ENCODE measurements around the gene HELZ.
"Not testable (repeated sequence)": the region's sequence is repeated elsewhere in the genome, so short reads cannot be mapped to it uniquely, and the experiment has no call there.

Gene HELZ

GRCh38 chr17:67043283-67043682 lies 201.7 kb downstream of the HELZ start:
- Histone ChIP-seq H3K36me3 (ENCODE audit: insufficient read depth, low read length) (no peaks in the 10 kb centered on the region; the same call in 1 of the 2 replicates), H3K9ac (ENCODE audit: low read length) (no peak overlapping the region), H3K4me2 (ENCODE audit: low read length) (no peak overlapping the region), H4K20me1 (ENCODE audit: insufficient read depth, low read length) (no peaks in the 10 kb centered on the region), H3K9me2 (ENCODE audit: low read depth, low read length) (no peaks in the 10 kb centered on the region), H3K4me3 (ENCODE audit: low read depth, low read length, poor library complexity, severe bottlenecking) (no peak overlapping the region), H3F3A (ENCODE audit: insufficient read depth, low read length) (no peaks in the 10 kb centered on the region), H2AFZ (ENCODE audit: low read length) (no peak overlapping the region), H3K27me3 (ENCODE audit: insufficient read depth, low read length) (peaks cover 5% of the 10 kb centered on the region), H3K9me3 (ENCODE audit: low read length) (peaks cover 7% of the 10 kb centered on the region; the same call in 1 of the 2 replicates), H3K27ac (ENCODE audit: low read depth, low read length, poor library complexity, severe bottlenecking) (no peak overlapping the region), H3K4me1 (ENCODE audit: insufficient read depth, low read length, severe bottlenecking) (no peaks in the 10 kb centered on the region), H3K79me2 (ENCODE audit: insufficient read depth, low read length) (no peaks in the 10 kb centered on the region)
- TF ChIP-seq, protein P1, sequence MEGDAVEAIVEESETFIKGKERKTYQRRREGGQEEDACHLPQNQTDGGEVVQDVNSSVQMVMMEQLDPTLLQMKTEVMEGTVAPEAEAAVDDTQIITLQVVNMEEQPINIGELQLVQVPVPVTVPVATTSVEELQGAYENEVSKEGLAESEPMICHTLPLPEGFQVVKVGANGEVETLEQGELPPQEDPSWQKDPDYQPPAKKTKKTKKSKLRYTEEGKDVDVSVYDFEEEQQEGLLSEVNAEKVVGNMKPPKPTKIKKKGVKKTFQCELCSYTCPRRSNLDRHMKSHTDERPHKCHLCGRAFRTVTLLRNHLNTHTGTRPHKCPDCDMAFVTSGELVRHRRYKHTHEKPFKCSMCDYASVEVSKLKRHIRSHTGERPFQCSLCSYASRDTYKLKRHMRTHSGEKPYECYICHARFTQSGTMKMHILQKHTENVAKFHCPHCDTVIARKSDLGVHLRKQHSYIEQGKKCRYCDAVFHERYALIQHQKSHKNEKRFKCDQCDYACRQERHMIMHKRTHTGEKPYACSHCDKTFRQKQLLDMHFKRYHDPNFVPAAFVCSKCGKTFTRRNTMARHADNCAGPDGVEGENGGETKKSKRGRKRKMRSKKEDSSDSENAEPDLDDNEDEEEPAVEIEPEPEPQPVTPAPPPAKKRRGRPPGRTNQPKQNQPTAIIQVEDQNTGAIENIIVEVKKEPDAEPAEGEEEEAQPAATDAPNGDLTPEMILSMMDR (IDR thresholded peaks at IDR 0.05; ENCODE audit: low read length) = no peak
- TF ChIP-seq EZH2 (IDR thresholded peaks at IDR 0.05; ENCODE audit: borderline replicate concordance, low read length) = no peak

- H2AFZ ChIP-seq (ENCODE audit: low read length) = no peak overlapping the region
- no peaks in the 10 kb centered on the region for H3K9me3 ChIP-seq (ENCODE audit: low read length)
- no peaks in the 10 kb centered on the region; the same call in 1 of the 2 replicates for H3K36me3 ChIP-seq (ENCODE audit: insufficient read depth, low read length)
- H3F3A ChIP-seq (ENCODE audit: insufficient read depth, low read length) = no peaks in the 10 kb centered on the region
- H3K9me2 ChIP-seq (ENCODE audit: low read depth, low read length) = no peaks in the 10 kb centered on the region
- peaks cover under 1% of the 10 kb centered on the region for H3K27me3 ChIP-seq (ENCODE audit: insufficient read depth, low read length)
- H3K27ac ChIP-seq (ENCODE audit: low read depth, low read length, poor library complexity, severe bottlenecking) = no peak overlapping the region
- TF ChIP-seq, protein P1 (IDR thresholded peaks at IDR 0.05; ENCODE audit: low read length) = no peak
- no peak for TF ChIP-seq EZH2 (IDR thresholded peaks at IDR 0.05; ENCODE audit: borderline replicate concordance, low read length)
- no peak overlapping the region for H3K4me2 ChIP-seq (ENCODE audit: low read length)
- H3K79me2 ChIP-seq (ENCODE audit: insufficient read depth, low read length) = no peaks in the 10 kb centered on the region
- H3K4me1 ChIP-seq (ENCODE audit: insufficient read depth, low read length, severe bottlenecking) = no peaks in the 10 kb centered on the region
- H3K4me3 ChIP-seq (ENCODE audit: low read depth, low read length, poor library complexity, severe bottlenecking) = no peak overlapping the region
- H3K9ac ChIP-seq (ENCODE audit: low read length) = no peak overlapping the region
- H4K20me1 ChIP-seq (ENCODE audit: insufficient read depth, low read length) = no peaks in the 10 kb centered on the region
Measured at GRCh38 chr17:67041941-67042899, 202.8 kb downstream of the HELZ start.

- H3K27me3 ChIP-seq (ENCODE audit: insufficient read depth, low read length) = peaks cover 4% of the 10 kb centered on the region
- H3K4me2 ChIP-seq (ENCODE audit: low read length) = no peak overlapping the region
Measured at GRCh38 chr17:67041531-67041930, 203.5 kb downstream of the HELZ start.

DNA sequence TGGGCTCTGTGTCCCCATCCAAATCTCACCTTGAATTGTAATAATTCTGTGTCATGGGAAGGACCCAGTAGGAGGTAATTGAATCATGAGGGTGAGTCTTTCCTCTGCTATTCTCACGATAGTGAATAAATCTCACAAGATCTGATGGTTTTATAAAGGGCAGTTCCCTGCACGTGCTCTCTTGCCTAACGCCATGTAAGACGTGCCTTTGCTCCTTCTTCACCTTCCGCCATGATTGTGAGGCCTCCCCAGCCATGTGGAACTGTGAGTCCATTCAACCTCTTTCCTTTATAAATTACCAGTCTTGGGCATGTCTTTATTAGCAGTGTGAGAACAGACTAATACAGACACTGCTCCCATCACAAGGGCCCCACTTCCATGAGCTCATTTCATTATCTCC lies 203.9 kb downstream of the HELZ start:
- H3K4me1 ChIP-seq (ENCODE audit: insufficient read depth, low read length, severe bottlenecking); H3K4me2 ChIP-seq (ENCODE audit: low read length); H2AFZ ChIP-seq (ENCODE audit: low read length); H3K9me2 ChIP-seq (ENCODE audit: low read depth, low read length); H4K20me1 ChIP-seq (ENCODE audit: insufficient read depth, low read length); H3K9me3 ChIP-seq (ENCODE audit: low read length); H3K36me3 ChIP-seq (ENCODE audit: insufficient read depth, low read length); H3K27me3 ChIP-seq (ENCODE audit: insufficient read depth, low read length); H3K9ac ChIP-seq (ENCODE audit: low read length); H3K27ac ChIP-seq (ENCODE audit: low read depth, low read length, poor library complexity, severe bottlenecking); H3K4me3 ChIP-seq (ENCODE audit: low read depth, low read length, poor library complexity, severe bottlenecking); H3F3A ChIP-seq (ENCODE audit: insufficient read depth, low read length); H3K79me2 ChIP-seq (ENCODE audit: insufficient read depth, low read length): not testable (repeated sequence)

More at GRCh38 chr17:67041531-67041930, 203.5 kb downstream of the HELZ start:
- Histone ChIP-seq H2AFZ (ENCODE audit: low read length) (no peak overlapping the region), H3K9me2 (ENCODE audit: low read depth, low read length) (no peaks in the 10 kb centered on the region), H4K20me1 (ENCODE audit: insufficient read depth, low read length) (no peaks in the 10 kb centered on the region), H3F3A (ENCODE audit: insufficient read depth, low read length) (no peaks in the 10 kb centered on the region), H3K4me1 (ENCODE audit: insufficient read depth, low read length, severe bottlenecking) (no peaks in the 10 kb centered on the region), H3K4me3 (ENCODE audit: low read depth, low read length, poor library complexity, severe bottlenecking) (no peak overlapping the region), H3K79me2 (ENCODE audit: insufficient read depth, low read length) (no peaks in the 10 kb centered on the region), H3K9ac (ENCODE audit: low read length) (no peak overlapping the region), H3K9me3 (ENCODE audit: low read length) (no peaks in the 10 kb centered on the region), H3K36me3 (ENCODE audit: insufficient read depth, low read length) (no peaks in the 10 kb centered on the region; the same call in 1 of the 2 replicates), H3K27ac (ENCODE audit: low read depth, low read length, poor library complexity, severe bottlenecking) (no peak overlapping the region)
- TF ChIP-seq, protein P1 (IDR thresholded peaks at IDR 0.05; ENCODE audit: low read length) = no peak
- no peak for TF ChIP-seq EZH2 (IDR thresholded peaks at IDR 0.05; ENCODE audit: borderline replicate concordance, low read length)

Data from OCI-LY1 (cell line).